GM12878 (cell line): ENCODE measurements around the gene GABPB2. TPM values are rescaled to one million over a fixed set of nuclear protein-coding genes. Genes with fewer than 3 reads are reported as not detected.

Experiments
- ATAC-seq: fragments of 200-7000 bp; cut with Tn5 transposase; 3 replicates; pipeline ENCODE4 v1.9.1; 2020; ENCODE audit warnings: mild to moderate bottlenecking, moderate library complexity
- BruUV-seq: library from RNA; stranded (reverse); fragments of 400-500 nt; replicated peaks from 2 replicates; lab custom pipeline; 2021; lab: Mats Ljungman, UMichigan
- CTCF ChIA-PET: fragments of 300-600 bp; sonication (Branson Sonifier 250); formaldehyde crosslinking; extraction: SDS; loops from one replicate; lab custom pipeline; 2021; ENCODE audit warnings: inconsistent platforms; lab: Yijun Ruan, JAX
- POLR2A ChIA-PET: fragments of 350-600 bp; formaldehyde crosslinking; extraction: SDS; loops from one replicate; lab custom pipeline; 2021; ENCODE audit warnings: inconsistent platforms; lab: Charles Lee
- RAD21 ChIA-PET: fragments of 300-600 bp; sonication (Branson Sonifier 250); formaldehyde crosslinking; loops from one replicate; lab custom pipeline; 2023; ENCODE audit warnings: antibody characterized with exemption; ENCODE audit not compliant: unreplicated experiment; lab: Charles Lee
- SMC1A ChIA-PET: fragments of 300-600 bp; sonication (Branson Sonifier 250); formaldehyde crosslinking; loops from one replicate; lab custom pipeline; 2023; ENCODE audit not compliant: unreplicated experiment, uncharacterized antibody; lab: Charles Lee
- DNase-seq: peaks from one replicate; pipeline ENCODE4 v3.0.0-alpha.2; 2011; ENCODE audit warnings: low read depth, low spot score
- FAIRE-seq: peaks from 3 replicates; lab custom pipeline; 2011; peaks lifted over from hg19 to GRCh38; lab: Jason Lieb, UNC
- H2AFZ ChIP-seq: 2 replicates; pipeline ENCODE4 v1.6.0; 2011; ENCODE audit warnings: low read depth, low read length, control low read depth; ENCODE audit not compliant: control insufficient read depth
- H3K27ac ChIP-seq: 2 replicates; pipeline ENCODE4 v1.5.1; 2011; ENCODE audit warnings: control low read depth; ENCODE audit not compliant: control insufficient read depth, insufficient read depth
- H3K27me3 ChIP-seq, 2 experiments: replicated peaks in 1 of 2; 2 replicates each; pipeline versions ENCODE4 v1.6.0 to v1.6.1; 2011; ENCODE audit warnings: low read length in 1 of 2; ENCODE audit not compliant: control insufficient read depth in 2 of 2, insufficient read depth in 2 of 2
- H3K36me3 ChIP-seq, 2 experiments: 2 replicates each; pipeline ENCODE4 v1.5.1; 2011; ENCODE audit warnings: low read length in 1 of 2; ENCODE audit not compliant: control insufficient read depth in 2 of 2, insufficient read depth in 2 of 2
- H3K4me1 ChIP-seq: 2 replicates; pipeline ENCODE4 v1.6.1; 2011; ENCODE audit warnings: mild to moderate bottlenecking, low read length, moderate library complexity, mixed read lengths; ENCODE audit not compliant: control insufficient read depth, insufficient read depth
- H3K4me2 ChIP-seq: 2 replicates; pipeline ENCODE4 v1.6.0; 2011; ENCODE audit warnings: control low read depth; ENCODE audit not compliant: control insufficient read depth, insufficient read depth
- H3K4me3 ChIP-seq: fragments of 200-600 bp; sonication (generic); 2 replicates; pipeline ENCODE4 v1.5.1; 2016
- H3K79me2 ChIP-seq: 2 replicates; pipeline ENCODE4 v1.6.0; 2011; ENCODE audit warnings: low read length; ENCODE audit not compliant: control insufficient read depth, insufficient read depth
- H3K9ac ChIP-seq: 2 replicates; pipeline ENCODE4 v1.8.0; 2011; ENCODE audit warnings: low read length, control low read depth, mixed read lengths; ENCODE audit not compliant: control insufficient read depth, insufficient read depth
- H3K9me3 ChIP-seq: replicated peaks from 3 replicates; pipeline ENCODE4 v1.5.1; 2011; ENCODE audit warnings: mild to moderate bottlenecking, low read length; ENCODE audit not compliant: control insufficient read depth, insufficient read depth
- H4K20me1 ChIP-seq: 2 replicates; pipeline ENCODE4 v1.6.0; 2011; ENCODE audit not compliant: control insufficient read depth, insufficient read depth
- CBFB ChIP-seq: IDR thresholded peaks from 2 replicates; pipeline ENCODE4 v1.6.1; 2016; ENCODE audit warnings: antibody characterized with exemption, low read depth
- CHD2 ChIP-seq: IDR thresholded peaks from 2 replicates; pipeline ENCODE4 v1.6.1; 2011; ENCODE audit warnings: low read depth, low read length, improper control_type of control experiment, borderline replicate concordance
- EED ChIP-seq: sonication (generic); IDR thresholded peaks from 2 replicates; pipeline ENCODE4 v1.6.1; 2016; ENCODE audit warnings: antibody characterized with exemption, low read depth
- HSF1 ChIP-seq: fragments of 150-350 bp; IDR thresholded peaks from 2 replicates; pipeline ENCODE4 v1.6.1; 2014; ENCODE audit warnings: mild to moderate bottlenecking, low read depth, low read length
- MEF2B ChIP-seq: fragments of 450-650 bp; IDR thresholded peaks from 2 replicates; pipeline ENCODE4 v1.6.1; 2018; ENCODE audit warnings: mild to moderate bottlenecking, moderate library complexity; ENCODE audit not compliant: partially characterized antibody, poor library complexity, severe bottlenecking
- MYC ChIP-seq: IDR thresholded peaks from 2 replicates; pipeline ENCODE4 v1.6.1; 2011; ENCODE audit warnings: mild to moderate bottlenecking, low read length, moderate library complexity, inconsistent platforms; ENCODE audit not compliant: insufficient read depth, insufficient replicate concordance, insufficient read length, severe bottlenecking
- SUPT20H ChIP-seq: IDR thresholded peaks from 2 replicates; pipeline ENCODE4 v1.6.1; 2011; ENCODE audit warnings: low read depth, mild to moderate bottlenecking, low read length, moderate library complexity, borderline replicate concordance; ENCODE audit not compliant: control insufficient read depth
- ZNF622 ChIP-seq: fragments of 450-650 bp; IDR thresholded peaks from 2 replicates; pipeline ENCODE4 v1.6.1; 2017; ENCODE audit warnings: mild to moderate bottlenecking, inconsistent platforms
- WGBS: methylation state at CpG from one replicate; pipeline ENCODE4 v1.1.6; 2016; ENCODE audit warnings: low lambda C conversion rate; ENCODE audit not compliant: insufficient replicate concordance, insufficient coverage; ENCODE audit errors: missing lambda C conversion rate; 5-methylcytosine and 5-hydroxymethylcytosine counted together
- in situ Hi-C: fragments of 300-500 bp; cut with MboI; formaldehyde crosslinking; loops from 9 replicates; pipeline ENCODE4 v1.14.3; 2018; ENCODE audit warnings: mixed read lengths
- intact Hi-C: fragments of 100-400 bp; cut with micrococcal nuclease; formaldehyde crosslinking; loops from one replicate; pipeline ENCODE4 v1.14.2; 2022; ENCODE audit not compliant: unreplicated experiment
- polyA plus RNA-seq, 11 experiments: library from polyadenylated mRNA; depleted of rRNA in 4 of 11; unstranded in 6 of 11; stranded (reverse) in 5 of 11; fragments of >200 nt; fragmentation: Nextera tagmentation in 4 of 11; fragmentation: Illumina TruSeq in 1 of 11; extraction: Ambion mirVana in 4 of 11; extraction: Trizol in 1 of 11; gene quantifications; 1 replicate in 1 of 11; 2 replicates in 10 of 11; pipeline versions ENCODE4 v1.2.1 to v1.2.3, GENCODE V29; 2011 to 2016; ENCODE audit warnings: inconsistent platforms in 2 of 11, missing spikeins in 2 of 11, low read depth in 1 of 11
- total RNA-seq, 4 experiments: library from RNA; depleted of rRNA in 3 of 4; stranded (reverse); fragments of >200 nt in 3 of 4; fragmentation: Illumina TruSeq in 1 of 4; extraction: Trizol in 1 of 4; gene quantifications; 2 replicates each; pipeline versions ENCODE4 v1.2.1 to v1.2.3, GENCODE V29; 2013 to 2021
- TF ChIP-seq, protein P1 (sequence below): fragments of 450-650 bp; IDR thresholded peaks from 2 replicates; pipeline ENCODE4 v1.6.1; 2016; ENCODE audit warnings: mild to moderate bottlenecking
- TF ChIP-seq, protein P2 (sequence below): fragments of 450-650 bp; IDR thresholded peaks from 2 replicates; pipeline ENCODE4 v1.6.1; 2017; ENCODE audit warnings: low read depth, mild to moderate bottlenecking, moderate library complexity
- TF ChIP-seq, protein P3 (sequence below): fragments of 450-650 bp; IDR thresholded peaks from 2 replicates; pipeline ENCODE4 v1.6.1; 2017; ENCODE audit warnings: borderline replicate concordance

The GABPB2 gene
- total and polyA plus RNA-seq, 10 of the 15 experiments (the other 5 are each of a cell fraction or from before 2014, with no cell fraction given): 2.3 to 10.5 (median 6.9) TPM

DNA sequence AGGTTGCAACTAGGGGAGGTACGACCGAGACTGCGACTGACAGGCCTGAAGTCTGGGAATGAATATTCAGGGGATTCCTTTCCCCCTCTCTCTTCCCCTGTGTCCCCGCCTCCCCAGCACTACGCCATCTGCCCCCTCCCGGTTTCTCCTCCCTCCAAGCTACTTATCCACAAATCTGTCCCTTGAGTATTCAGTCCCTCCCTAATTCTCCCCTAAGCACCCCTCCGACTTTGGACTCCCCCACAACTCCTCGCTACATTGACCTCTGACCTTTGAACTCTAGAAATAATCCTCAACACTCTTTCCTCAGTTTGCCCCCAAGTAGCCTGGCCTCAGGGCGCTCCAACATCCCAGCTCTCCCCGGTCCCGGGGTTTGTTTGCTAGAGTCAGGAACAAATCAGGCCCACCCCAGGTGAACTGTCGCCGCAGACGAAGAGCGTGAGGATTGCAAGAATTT is 94.7 kb downstream of the GABPB2 start (continued):
- TF ChIP-seq, protein P1, sequence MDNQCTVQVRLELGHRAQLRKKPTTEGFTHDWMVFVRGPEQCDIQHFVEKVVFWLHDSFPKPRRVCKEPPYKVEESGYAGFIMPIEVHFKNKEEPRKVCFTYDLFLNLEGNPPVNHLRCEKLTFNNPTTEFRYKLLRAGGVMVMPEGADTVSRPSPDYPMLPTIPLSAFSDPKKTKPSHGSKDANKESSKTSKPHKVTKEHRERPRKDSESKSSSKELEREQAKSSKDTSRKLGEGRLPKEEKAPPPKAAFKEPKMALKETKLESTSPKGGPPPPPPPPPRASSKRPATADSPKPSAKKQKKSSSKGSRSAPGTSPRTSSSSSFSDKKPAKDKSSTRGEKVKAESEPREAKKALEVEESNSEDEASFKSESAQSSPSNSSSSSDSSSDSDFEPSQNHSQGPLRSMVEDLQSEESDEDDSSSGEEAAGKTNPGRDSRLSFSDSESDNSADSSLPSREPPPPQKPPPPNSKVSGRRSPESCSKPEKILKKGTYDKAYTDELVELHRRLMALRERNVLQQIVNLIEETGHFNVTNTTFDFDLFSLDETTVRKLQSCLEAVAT: peak; percentile 99
- TF ChIP-seq CBFB: no peak
- TF ChIP-seq, all 136 proteins: peak for 8

DNA sequence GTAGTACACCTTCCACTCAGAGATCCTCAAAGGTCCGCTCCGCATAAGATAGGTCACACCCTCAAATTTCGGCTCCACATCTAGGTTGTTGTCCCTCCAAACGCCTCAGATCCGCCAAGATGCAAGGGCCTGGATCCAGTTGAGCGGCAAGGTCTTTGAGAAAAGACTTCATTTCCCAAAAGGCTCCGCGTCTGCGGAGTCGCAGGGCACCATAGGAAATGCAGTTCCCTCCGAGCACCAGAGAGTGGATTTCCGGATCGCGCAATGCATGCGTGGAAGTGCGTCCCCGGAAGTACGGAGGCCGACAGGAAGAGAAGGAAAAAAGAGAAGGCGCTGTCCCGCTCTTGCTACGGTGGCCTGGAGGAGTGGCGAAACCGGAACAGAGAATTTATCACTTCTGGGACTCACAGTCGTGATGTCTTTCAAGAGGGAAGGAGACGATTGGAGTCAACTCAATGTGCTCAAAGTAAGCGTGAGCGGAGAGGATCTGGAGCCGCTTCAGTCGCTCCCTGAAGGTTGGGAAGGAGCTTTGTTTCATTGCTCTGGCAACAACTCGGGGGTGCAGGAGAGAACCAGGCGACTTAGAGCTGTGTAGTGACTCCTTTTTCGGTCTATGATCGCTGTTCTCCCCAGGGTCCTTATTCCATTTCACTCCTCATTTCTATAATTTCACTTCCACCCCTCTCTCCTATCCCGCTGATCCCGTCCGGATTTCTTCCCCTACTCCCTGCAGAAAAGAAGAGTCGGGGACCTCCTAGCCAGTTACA is 95.4 kb downstream of the GABPB2 start, which contains the start of the genes LYSMD1 and SCNM1:
Gene LYSMD1 (minus strand): TSS at position 165 of the 767 bp plus-strand sequence. CDS start 644 bp downstream, outside the sequence.
Gene SCNM1 (plus strand): TSS at position 407 of the 767 bp plus-strand sequence. CDS start 9 bp downstream, at position 416.
- SMC1A ChIA-PET: interaction anchor here (1.3 to 2.1 kb wide), 3 partner anchors 9 to 66 kb away, joined by 5 to 9 read pairs (median 6); partner anchors contain the start of genes TNFAIP8L2 and VPS72
- H3K27me3 ChIP-seq: no peaks in the 10 kb centered on the region
- peaks cover 0 to 3% of the 10 kb centered on the region in 2 experiments; a peak in 3 of 4 replicates for H3K36me3 ChIP-seq
- WGBS: 1% methylated on average over 38 of the region's 38 CpGs
- FAIRE-seq: peak; percentile 97
- peak within 1 kb of the TSS; percentile 97 for H2AFZ ChIP-seq
- in situ Hi-C loops: no loop called here
- peak within 1 kb of the TSS; percentile 98 for H3K4me3 ChIP-seq
- RAD21 ChIA-PET: interaction anchor here (1.0 to 1.7 kb wide), 2 partner anchors 10 to 66 kb away, joined by 5 to 12 read pairs; partner anchors contain the start of gene TNFAIP8L2
- POLR2A ChIA-PET: interaction anchor here (1.0 to 2.2 kb wide), 5 partner anchors 9 to 190 kb away, joined by 3 to 19 read pairs (median 5); partner anchors contain the start of genes TNFAIP8L2, VPS72 and ZNF687
- H3K27ac ChIP-seq: peak within 1 kb of the TSS; percentile 70
- H3K9ac ChIP-seq: peak within 1 kb of the TSS; percentile 98
- H3K4me1 ChIP-seq: peaks cover 9% of the 10 kb centered on the region
- intact Hi-C loops: no loop called here
- DNase-seq: peak; percentile 97
- CTCF ChIA-PET: interaction anchor here (0.6 to 2.3 kb wide), 7 partner anchors 9 to 647 kb away, joined by 3 to 12 read pairs (median 5); partner anchors contain the start of genes TNFAIP8L2 and VPS72
- BruUV-seq: TSS peak; percentile 91
- ATAC-seq: peak; percentile 98
- H4K20me1 ChIP-seq: no peaks in the 10 kb centered on the region
- H3K9me3 ChIP-seq: no peaks in the 10 kb centered on the region
- peaks cover 24% of the 10 kb centered on the region for H3K79me2 ChIP-seq
- peak within 1 kb of the TSS; percentile 94 for H3K4me2 ChIP-seq
- TF ChIP-seq MYC (no peak), CHD2 (peak; percentile 93), HSF1 (no peak), ZNF622 (no peak), MEF2B (peak; percentile 25), SUPT20H (no peak), EED (peak; percentile 55)
- TF ChIP-seq, protein P1: peak; percentile 24
- TF ChIP-seq, protein P2, sequence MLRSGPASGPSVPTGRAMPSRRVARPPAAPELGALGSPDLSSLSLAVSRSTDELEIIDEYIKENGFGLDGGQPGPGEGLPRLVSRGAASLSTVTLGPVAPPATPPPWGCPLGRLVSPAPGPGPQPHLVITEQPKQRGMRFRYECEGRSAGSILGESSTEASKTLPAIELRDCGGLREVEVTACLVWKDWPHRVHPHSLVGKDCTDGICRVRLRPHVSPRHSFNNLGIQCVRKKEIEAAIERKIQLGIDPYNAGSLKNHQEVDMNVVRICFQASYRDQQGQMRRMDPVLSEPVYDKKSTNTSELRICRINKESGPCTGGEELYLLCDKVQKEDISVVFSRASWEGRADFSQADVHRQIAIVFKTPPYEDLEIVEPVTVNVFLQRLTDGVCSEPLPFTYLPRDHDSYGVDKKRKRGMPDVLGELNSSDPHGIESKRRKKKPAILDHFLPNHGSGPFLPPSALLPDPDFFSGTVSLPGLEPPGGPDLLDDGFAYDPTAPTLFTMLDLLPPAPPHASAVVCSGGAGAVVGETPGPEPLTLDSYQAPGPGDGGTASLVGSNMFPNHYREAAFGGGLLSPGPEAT: peak; percentile 91
- TF ChIP-seq, protein P3, sequence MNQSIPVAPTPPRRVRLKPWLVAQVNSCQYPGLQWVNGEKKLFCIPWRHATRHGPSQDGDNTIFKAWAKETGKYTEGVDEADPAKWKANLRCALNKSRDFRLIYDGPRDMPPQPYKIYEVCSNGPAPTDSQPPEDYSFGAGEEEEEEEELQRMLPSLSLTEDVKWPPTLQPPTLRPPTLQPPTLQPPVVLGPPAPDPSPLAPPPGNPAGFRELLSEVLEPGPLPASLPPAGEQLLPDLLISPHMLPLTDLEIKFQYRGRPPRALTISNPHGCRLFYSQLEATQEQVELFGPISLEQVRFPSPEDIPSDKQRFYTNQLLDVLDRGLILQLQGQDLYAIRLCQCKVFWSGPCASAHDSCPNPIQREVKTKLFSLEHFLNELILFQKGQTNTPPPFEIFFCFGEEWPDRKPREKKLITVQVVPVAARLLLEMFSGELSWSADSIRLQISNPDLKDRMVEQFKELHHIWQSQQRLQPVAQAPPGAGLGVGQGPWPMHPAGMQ: no peak
